ENCODE measurements around the gene ZBTB45.

ZBTB45 gene

DNA sequence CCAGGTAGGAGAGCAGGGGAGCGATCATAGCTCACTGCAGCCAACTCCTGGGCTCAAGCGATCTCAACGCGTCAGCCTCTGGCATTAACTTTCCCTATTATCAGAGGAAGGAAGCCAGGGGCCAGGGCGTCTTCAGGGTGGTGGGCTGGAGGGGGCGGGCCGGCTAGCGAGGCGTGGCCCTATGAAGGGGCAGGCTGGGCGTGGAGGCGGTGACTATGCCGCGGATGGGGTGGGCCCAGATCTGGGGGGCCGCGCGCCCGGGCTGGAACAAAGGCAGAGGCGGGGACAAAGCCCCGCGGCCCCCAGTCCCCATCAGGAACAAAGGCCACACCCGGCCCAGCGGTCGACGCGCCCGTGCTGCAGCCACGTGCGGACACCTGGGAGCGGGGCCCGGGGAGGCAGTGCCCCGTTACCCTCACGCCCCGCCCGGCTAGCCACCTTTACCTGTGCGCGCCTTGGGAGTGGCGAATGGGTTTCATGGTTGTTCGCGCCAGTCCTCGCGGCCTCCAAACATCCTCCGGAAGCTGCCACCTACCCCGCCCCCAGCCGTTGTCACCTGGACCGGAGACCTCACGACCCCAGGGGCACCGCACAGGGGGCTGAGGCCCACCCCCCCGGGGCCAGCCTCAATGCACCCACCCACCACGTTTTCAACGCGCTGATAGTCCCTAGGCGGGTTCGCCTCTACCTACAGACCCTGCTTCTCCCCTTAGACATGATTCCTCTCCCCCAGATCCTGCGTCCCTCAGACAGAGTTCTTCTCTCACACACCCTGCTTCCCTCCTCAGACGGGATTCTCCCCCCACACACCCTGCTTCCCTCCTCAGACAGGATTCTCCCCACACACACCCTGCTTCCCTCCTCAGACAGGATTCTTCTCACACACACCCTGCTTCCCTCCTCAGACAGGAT lies 18.9 kb upstream of the ZBTB45 start:
- DNase-seq = no peak

DNA sequence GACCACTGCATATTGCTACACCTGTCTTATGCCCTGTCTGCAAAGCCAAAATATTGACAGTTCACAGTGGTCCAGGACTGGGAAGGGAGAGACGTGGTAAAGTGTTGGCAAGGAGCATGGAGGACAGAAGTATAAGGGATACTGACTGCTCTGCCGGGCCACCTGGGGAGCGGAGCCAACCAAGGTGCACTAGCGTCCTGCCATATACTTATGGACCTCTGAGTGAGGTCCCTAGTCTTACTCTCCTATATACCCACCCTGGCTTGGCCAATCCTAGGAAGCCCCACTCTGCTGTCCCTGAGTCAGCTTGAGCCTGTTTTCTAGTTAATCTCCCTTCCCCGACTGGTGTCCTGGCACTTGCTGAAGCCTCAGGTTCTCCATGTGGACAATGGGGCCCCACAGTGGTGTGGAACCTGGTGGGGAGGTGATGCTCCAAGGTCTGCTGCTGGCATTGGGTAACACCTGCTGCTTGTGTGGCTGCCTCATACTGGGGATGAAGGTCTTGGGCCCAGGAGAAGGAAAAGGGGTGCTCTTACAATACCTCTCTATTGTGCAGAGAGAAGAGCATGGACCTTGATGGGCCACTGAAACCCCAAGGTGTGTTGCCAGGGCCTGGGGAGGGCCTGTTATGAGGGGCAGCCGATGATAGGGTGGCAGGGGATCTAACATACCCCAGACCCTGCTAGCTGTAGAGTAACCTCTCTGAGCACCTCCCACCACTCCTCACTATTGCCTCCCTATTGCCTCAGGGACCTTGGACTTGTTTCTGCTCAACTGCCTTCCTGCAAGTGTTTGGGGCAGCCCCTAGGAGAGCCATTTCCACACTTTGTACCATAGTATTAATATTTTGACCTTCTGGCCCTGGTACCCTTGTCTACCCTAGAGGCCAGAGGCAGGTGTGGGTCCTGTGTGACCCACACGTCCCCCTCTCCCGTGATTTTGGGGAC lies 17.5 kb upstream of the ZBTB45 start:
- DNase-seq = no peak

DNA sequence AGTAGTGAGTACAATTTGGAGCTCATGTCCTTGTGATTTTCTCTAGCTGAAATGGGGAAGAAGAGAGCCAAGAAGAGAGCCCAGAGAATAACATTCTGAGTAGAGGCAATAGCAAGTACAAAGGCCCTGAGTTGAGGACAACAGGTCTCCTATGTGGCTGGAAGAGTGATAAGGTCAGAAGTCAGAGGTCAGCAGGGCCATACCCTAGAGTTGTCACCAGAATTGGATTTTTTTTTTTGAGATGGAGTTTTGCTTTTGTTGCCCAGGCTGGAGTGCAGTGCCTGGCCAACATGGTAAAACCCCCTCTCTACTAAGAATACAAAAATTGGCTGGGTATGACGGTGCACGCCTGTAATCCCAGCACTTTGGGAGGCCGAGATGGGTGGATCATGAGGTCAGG lies 16.2 kb upstream of the ZBTB45 start:
- no peak for DNase-seq

DNA sequence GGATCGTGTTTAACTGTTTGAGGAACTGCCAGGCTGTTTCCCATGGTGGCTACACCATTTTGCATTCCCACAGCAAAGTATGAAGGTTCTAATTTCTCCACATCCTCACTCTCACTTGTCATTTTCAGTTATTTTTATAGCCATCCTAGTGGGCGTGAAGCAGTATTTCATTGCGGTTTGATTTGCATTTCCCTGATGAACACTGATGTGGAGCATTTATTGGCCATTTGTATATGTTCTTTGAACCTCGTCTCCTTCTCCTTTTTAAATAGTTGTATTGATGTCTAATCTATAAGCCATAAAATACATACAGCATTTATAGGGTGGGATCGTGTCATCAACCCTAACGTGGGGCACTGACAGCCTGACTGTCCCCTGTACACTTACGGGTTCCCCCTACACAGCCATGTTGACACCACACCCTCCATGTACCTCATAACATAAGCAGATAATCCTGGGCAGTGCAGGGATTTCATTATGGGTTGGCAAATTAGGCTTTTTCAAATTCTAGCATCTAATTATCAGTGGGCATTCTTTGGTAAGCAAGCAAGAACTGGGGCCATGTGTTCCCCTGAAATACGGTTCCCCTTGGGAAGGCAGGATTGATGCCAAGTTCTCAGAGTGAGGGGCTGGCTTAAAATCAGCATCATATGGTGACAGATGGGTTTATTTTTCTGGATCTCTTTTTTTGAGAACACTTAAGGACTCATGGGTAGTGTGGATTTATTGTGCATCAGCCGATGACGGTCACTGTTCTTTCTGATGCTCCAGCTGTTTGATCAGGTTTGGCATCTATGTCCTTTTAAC lies 11.6 kb upstream of the ZBTB45 start:
- no peak for DNase-seq

DNA sequence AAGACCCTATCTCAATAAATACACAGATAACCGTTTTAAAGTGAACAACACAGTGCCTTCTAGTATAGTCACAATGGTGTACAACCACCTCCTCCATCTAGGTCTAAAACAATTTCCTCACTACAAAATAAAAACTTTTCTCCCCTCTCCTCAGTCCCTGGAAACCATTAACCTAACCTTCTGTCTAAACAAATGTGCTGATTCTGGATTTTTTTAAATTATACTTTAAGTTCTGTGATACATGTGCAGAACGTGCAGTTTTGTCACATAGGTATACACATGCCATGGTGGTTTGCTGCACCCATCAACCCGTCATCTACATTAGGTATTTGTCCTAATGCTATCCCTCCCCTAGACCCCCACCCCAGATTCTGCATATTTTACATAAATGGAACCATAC lies 9.8 kb upstream of the ZBTB45 start:
- DNase-seq = no peak

DNA sequence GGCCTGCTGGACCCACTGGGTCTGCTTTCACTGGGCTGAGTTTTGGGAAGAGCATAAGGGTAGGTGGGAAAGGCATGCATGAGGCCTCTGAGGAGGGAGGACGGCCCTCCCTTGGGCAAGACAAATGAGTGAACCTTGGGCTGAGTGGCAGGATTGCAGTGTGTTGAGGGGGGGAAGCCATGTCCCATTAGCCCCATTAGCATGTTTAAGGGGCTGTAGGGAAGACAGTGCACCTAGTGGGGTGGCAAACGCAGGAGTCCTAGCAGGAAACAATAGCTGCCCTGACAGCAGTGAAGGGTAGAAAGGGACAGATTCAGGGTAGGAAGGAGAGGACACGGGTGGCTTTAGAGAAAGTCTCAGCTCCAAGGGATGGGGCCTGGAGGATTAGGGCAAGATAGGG lies 3.1 kb upstream of the ZBTB45 start:
- DNase-seq = no peak

DNA sequence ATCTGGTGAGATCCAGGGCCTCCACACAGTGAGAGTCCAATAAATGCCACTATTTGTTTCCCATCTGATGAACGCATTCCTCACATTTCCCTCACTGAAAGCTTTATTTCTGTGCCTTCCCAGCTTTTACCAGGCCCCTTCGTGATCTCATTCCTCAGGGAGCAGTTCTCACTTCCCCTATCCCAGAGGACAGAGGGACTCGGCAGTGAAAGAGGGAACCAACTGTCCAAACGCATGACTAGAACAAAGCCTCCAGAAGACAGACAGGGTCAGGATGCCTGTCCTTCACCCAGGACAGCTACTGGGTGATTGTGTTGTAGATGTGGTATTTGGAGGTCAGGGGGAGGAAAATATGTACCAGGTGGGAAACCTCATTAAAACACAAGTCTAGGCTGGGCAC lies 2.0 kb upstream of the ZBTB45 start:
- DNase-seq = no peak

DNA sequence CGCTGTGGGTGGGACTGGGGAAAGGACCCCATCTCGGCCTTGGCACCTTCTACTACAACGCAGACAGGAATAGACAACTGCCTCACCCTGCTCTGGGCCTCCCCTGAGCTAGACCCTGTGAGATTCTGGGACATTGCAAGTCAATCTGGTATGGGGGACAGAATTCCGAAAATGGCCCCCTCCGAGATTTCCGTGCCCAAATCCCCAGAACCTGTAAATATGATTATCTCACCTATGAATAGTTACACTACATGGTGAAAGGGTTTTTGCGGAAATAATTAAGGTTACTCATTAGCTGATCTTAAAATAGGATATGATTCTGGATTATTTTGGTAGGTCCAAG lies 618 bp upstream of the ZBTB45 start:
- no peak for DNase-seq

DNA sequence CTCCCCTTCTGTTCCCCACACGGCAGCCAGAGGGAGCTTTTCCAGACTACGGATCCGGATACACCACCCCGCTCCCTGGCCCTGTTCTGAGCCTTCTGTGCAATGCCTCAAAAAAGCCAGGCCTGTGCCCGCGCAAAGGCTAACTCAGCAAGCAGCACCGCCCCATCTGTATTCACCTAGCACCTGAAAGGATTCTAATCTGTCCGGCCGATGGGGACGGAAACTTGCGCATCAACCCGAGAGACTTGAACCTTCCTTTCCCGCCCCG lies 589 bp downstream of the ZBTB45 start:
- peak; percentile 59 for DNase-seq

DNA sequence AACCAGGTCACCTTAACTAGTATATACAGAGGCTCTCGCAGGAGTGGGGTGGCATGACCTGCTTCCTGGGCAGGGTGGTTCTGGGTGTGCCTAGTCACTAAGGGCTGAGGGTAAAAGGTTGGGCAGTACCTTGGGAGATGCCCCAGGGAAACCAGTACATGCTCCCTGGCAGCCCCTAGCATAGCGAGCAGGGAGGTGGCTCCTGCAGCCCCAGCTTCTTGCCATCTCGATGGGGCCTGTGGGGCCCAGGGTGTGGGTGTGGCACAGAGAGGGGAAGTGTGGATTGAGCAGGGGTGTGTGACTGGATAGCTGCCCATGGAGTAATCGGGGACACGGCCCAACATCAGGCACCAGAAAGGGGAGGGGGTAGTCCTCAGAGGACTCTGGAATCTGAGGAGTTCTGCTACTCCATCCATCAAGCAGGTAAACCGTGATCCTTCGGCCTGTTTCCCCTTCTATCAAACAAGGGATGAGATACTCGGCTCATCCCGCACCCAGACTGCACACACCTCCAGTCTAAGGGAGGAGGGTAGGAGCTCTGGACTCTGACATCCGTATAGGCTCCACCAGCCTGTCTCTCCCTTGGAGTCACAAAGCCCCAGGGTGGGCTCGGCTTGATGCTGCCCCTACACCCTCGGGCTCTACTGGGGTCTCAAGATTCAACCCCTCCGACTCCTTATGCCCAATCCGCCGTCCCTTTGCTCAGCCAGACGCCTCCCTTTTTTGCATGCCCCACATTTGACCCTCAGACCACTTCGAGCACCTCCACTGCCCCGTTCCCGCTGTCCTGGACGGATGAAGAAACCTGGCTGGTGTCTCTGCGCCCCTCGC lies 1.1 kb downstream of the ZBTB45 start:
- DNase-seq = no peak

DNA sequence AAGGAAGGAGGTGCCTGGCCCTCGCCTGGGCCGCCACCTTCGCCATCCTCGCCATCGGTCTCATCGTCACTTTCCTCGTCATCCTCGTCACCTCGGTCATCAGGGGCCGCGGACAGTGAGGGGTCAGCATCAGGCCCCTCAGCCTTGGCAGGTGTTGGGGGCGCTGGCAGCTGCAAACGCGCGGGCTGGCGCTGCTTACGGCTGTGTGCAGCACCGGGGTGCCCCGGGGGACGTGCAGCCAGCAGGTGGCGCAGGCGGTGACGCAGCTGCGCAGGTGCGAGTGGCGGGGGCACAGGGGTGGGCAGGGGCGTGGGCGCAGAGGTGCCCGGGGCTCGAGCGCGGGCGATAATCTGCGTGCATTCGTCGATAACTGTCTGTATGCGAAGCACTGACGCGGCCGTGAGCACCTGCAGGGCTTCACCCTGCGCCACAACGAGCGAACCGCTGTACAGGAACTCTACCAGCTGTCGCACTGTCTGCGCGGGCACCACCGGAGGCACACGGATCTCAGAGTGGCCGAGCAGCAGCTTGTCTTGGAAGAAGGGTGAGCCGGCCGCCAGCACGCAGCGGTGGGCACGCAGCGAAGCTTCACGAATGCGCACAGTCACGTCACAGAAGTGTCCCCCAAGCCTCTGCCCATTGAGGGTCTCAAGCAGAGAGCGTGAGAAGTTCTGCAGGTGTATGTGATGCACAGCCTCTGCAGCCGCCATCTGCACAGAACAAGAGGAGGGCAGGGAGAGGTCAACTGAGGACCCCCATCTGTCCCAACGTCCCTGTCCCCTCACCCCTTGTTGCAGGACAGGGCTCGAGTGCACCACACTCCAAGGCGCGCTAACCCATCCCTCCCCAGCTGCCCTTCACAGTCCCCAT lies 2.4 kb downstream of the ZBTB45 start:
- DNase-seq = no peak

DNA sequence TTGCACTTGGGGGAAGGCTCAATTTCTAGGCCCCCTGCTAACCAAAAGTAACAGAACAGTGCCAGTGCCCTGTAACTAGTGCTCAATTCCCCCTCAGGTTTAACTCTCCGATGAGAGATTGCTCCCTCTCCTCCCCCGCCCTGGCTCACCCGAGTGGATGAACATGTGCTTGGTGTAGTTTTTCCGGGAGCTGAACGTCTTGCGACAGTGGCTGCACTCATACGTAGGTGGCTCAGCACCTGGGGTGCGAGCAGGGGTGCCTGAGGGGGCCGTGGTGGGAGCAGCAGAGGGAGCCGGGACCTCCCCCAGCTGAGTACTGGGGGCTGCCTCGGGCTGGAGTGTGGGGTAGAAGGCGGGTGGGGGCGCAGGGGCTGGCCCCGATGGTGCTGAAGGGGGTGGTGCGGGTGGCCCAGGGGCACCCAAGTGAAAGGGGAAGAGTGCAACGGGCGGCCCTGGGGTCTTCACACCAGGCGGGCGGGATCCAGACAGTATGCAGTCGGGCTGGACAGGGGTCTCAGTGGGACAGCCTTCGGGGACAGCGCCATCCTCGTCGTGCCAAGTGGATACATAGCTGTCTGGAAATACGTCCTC lies 3.3 kb downstream of the ZBTB45 start:
- no peak for DNase-seq

DNA sequence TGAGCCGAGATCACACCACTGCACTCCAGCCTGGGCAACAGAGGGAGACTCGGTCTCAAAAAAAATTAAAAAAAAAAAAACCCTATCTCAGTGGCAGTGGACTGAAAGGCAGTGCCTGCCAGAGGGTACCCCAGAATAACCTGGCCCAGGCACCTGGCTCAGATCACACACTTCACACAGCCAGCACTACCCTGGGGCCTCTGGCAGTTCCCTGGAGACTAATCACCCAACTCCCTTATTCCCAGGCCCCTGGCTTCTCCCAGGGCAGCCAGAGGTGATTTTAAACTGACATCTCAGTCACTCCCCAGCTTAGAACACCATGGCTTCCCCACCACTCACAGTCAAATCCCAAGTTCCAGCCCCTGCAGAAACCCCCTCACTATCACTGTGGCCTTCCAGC lies 4.4 kb downstream of the ZBTB45 start:
- no peak for DNase-seq

DNA sequence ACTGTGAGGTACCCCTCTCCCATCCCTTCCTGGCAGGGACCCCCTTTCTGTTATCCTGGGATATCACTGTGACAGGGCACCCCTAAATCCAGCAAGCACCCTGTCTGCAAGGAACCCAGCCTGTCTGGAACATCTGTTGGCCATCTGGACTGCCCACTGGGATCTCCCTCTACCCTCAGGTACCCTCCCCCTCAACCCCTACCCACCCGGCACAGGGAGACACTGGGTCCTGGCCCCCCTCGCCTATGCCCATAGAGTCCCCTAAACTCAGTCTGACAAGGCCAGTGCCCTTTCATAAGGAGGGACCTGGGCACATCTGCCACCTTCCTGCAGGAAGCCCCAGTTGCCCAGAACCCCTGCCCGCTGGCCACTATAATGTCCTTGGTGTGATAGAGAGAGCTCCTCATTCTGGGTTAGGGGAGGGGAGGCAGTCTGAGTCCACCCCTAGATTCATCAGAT lies 5.0 kb downstream of the ZBTB45 start:
- DNase-seq = no peak

DNA sequence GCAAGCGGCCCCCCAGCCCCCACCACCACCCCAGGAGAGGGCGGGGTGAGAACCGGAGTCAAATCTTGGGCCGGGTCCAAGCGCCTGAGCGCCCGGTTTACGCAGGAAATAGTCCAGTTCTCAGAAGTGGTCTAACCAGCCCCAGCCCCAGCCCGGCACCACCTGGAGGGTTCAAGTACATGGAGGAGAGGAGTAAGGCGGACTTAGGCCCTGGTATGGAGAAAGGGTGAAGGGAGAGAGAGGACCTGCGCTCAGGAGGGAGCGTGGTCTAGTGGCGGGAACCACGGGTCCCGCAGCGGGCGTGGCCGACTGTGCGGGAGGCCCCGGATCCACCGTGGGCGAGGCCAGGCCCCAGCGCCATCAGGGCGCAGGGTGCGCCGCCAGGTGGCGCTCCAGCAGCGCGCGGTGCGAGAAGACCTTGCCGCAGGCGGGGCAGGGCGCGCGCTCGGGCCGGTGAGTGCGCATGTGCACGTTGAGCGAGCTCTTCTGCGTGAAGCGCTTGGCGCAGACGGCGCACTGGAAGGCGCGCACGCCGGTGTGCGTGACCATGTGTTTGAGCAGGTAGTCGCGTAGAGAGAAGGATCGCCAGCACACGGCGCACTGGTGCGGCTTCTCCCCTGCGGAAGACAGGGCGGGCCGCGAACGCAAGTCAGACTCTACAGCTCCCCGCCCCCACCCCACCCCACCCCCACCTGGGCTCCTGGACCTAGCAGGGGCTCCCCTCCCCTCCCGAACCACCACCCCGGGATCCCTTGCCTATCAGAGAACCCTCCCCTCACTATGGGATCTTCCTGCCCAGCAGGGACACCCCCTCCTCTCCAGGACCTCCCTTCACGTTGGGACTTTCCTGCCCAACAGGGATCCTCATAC lies 5.7 kb downstream of the ZBTB45 start:
- DNase-seq = peak; percentile 99

DNA sequence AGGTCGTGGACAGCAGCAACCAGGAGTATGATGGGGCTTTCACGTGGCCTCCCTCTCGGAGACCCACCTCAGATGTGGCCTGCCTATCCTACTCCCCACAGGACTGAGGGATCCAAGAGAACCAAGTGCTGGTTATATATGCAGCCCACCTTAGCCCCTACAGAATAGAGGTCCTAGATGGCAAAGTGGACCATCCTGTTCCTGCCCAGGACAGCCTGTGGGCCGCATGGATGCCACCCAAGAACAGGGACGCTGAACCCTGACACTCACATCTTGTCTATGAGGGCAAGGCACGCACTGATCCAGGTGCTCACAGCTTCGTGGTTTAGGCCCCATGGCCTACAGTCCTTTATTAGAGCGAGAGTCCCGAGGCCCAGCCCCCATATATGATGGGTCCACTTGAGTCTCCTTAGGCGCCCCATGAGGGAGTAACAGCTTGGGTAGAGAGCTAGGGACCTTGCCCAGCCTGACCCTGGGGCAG lies 6.4 kb downstream of the ZBTB45 start:
- no peak for DNase-seq

DNA sequence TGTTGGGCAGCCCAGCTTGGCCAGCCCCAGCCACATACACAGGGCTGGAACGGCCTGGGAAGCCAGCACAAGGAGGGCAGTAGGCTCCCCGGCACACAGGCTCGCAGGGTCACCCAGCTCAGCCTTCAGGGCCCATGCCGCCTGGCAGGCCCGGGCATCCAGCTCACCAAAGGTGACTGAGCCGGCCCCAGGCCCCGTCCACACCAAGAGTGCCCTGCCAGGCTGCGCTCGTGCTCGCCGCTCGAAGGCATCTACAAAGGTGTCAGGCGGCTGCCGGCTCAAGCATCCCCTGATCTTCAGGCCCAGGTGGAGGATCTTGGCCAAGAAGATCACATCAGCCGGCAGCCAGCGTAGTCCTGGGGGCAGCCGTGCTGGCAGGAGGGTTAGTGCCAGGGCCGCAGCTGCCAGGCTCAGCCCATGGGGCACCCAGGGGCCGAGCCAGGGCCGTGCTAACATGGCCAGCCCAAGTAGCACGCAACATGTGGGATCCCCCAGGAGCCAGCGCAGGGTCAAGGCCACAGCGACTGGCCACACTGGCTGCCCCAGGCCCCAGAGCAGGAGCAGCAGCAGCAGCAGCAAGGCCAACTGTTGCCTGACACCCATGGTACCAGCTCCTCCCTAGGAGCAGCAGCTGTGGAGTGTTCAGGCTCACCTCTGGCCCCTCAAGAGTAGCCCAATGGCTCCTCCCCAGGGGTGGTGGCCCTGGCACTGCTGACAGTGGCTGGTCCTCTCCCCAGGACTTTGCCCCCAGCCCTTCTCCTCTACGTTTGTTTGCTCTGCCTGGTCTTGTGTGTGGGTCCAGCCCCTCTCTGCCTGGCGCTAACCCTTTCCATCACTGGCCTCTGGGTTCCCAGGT lies 8.0 kb downstream of the ZBTB45 start, which contains the start of gene SLC27A5:
SLC27A5 (minus strand) TSS at position 640 of the 856 bp plus-strand sequence; CDS start at position 603, 37 bp downstream.
- no peak for DNase-seq

DNA sequence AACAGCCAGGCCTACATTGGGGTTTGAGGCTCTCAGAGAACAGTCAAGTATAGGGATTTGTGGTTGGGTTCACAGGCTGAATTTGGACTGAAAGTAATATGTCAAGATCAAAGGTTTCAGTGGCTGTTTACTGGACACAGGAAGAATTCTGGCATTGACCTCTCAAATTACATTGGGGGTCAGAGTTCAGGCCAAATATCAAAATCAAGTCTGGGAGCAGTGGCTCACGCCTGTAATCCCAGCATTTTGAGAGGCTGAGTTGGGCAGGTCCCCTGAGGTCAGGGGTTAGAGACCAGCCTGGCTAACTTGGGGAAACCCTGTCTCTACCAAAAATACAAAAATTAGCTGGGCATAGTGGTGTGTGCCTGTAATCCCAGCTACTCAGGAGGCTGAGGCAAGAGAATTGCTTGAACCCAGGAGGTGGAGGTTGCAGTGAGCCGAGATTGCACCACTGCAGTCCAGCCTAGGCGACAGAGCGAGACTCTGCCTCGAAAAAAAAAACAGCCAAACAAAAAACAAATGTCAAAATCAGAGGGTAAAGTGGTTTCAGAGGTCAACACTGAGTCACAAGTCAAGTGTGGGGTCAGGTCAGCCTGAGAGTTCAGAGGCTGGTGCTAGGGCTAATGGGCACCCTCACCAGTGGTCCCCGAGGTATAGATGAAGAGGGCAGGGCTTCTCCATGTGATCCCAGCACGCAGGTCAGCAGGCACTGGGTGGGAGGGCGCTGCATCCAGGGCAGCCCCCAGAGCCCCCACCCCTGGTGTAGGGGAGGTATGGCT lies 9.3 kb downstream of the ZBTB45 start:
- no peak for DNase-seq

All from activated CD4-positive, CD25-positive, alpha-beta regulatory T cell treated with anti-CD3 and anti-CD28 coated beads, Interleukin-2, amount 50 U/mL, for 72 hours (primary cell).